ENCODE data around the gene ALDH1L1. TPM values are rescaled to one million over a fixed set of nuclear protein-coding genes. Genes with fewer than 3 reads are reported as not detected.

Gene ALDH1L1
- total RNA-seq (2022; extraction: Qiagen RNA extraction; ENCODE audit: low read depth) = 0.16 to 0.43 TPM (median 0.24 TPM) in 5 replicates

DNA sequence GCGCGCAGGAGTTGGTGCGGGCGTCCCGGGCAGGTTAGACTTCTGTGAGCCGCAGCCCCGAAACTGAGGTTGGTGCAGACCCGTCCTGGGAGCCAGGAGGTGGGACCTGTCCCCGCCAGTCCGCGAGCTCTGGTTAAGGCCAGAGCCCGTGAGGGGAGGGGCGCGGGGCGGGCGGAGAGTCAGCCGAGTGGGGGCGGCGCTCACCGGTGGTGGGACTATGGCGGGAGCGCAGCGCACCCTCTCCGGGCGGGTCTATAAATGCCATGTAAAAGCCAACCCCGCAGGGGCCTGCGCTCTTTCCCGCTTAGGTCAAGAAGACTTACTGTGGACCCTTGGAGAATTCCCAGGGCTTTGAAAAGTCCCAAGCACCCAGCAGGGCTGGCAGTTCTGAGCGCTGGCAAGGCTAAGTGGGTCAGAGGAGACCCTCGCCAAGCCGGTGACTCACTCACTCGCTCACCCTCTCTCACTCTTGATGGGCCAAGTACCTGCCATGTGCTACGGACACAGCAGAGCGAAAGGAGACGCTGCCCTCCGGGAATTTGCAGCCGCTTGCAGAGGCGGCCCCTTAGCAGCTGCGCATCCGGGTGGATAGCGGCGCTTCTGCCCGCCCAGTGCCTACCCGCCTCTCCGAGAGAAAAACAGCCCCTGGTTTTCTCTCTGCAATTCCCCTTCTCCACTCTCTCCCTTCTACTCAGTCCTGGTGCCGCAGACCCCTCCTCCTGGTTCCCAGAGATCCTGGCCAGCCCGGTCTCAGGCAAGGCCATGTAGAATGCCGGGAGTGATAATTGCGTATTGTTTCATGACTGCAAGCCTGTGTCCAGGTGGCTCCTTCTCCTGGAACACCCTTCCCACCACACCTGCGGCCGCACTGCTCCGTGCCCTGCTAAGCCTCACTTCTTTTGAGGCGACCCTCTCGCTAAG lies at the start of gene ALDH1L1:
Gene ALDH1L1 (minus strand): TSS at position 110 of the 921 bp plus-strand sequence. CDS start 19,607 bp downstream, outside the sequence.

DNA sequence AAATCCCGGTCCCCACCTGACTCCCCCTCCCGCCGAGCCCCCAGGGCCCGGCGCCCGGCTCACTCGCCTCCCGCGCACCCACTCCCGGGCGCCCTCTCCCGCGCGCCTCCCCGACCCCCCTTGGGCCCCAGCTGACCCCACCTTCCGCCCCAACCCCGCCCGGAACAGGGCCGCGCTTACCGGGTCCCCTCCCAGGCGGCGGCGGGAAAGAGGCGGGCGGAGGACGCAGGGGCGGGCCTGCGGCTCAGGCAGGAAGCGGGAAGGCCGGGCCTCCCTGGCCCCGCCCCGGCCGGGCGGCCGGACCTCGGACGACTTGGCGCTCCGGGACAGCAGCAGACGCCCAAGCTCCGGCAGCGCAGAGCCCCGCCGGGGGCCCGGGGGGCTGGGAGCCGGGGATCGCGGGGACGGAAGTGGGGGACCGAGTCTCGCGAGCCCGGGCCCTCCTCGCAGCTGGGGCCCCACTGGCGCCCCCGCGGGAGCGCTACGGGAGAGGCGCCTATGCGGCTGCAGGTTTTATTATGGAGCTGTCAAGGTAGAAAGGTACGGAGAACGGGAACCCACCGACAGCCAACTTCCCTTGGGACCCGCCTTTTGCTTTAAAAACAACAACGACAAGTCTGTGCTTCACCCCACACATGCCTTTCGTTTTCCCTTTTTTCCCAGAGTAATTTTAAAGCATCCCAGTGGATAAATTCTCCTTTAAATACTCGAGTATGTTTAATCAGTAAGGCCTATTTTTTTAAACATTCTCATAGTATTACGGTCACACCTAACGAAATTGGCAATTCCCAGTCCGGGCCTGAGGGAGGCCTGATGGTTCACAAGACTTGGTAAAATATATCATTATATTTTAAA lies 96.2 kb downstream of the ALDH1L1 start, which contains the start of gene SLC41A3:
Gene SLC41A3 (minus strand): TSS at position 212 of the 855 bp plus-strand sequence. CDS start 15,905 bp downstream, outside the sequence.

Other genes starting within 250 kb of the ALDH1L1 start
- not detected in 5 replicates for gene ROPN1B, start 211.4 kb downstream of the ALDH1L1 start, total RNA-seq (2022; extraction: Qiagen RNA extraction; ENCODE audit: low read depth)
- gene SLC41A3, start 96.5 kb downstream of the ALDH1L1 start, total RNA-seq (2022; extraction: Qiagen RNA extraction; ENCODE audit: low read depth) = 22.6 to 30.0 TPM (median 23.7 TPM) in 5 replicates
- 0.06 to 0.08 TPM (median 0.08 TPM) in 5 replicates for gene KLF15, start 176.8 kb upstream of the ALDH1L1 start, total RNA-seq (2022; extraction: Qiagen RNA extraction; ENCODE audit: low read depth)
- not detected in 5 replicates for gene CFAP100, start 214.3 kb upstream of the ALDH1L1 start, total RNA-seq (2022; extraction: Qiagen RNA extraction; ENCODE audit: low read depth)

Measured in A549 treated with DMSO at 1 μM for 4 hours (cell line).